Astrocyte of the spinal cord (primary cell): Measurements from ENCODE around the gene HCRT.

Source experiments
- DNase-seq: peaks from one replicate; pipeline ENCODE4 v3.0.0; 2011; ENCODE audit warnings: low read depth, low spot score
- H3K4me3 ChIP-seq: 2 replicates; pipeline ENCODE4 v1.5.1; 2011; ENCODE audit warnings: low read depth, mild to moderate bottlenecking, low read length, moderate library complexity
- in situ Hi-C: cut with HindIII; loops from 2 replicates; pipeline ENCODE4 v1.10.0; 2017; ENCODE audit warnings: low sequenced_read_pairs
- TF ChIP-seq, protein P1 (sequence below): IDR thresholded peaks from 2 replicates; pipeline ENCODE4 v1.5.1; 2012; ENCODE audit warnings: low read depth, mild to moderate bottlenecking, low read length, inconsistent platforms

HCRT gene, protein sequence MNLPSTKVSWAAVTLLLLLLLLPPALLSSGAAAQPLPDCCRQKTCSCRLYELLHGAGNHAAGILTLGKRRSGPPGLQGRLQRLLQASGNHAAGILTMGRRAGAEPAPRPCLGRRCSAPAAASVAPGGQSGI

DNA sequence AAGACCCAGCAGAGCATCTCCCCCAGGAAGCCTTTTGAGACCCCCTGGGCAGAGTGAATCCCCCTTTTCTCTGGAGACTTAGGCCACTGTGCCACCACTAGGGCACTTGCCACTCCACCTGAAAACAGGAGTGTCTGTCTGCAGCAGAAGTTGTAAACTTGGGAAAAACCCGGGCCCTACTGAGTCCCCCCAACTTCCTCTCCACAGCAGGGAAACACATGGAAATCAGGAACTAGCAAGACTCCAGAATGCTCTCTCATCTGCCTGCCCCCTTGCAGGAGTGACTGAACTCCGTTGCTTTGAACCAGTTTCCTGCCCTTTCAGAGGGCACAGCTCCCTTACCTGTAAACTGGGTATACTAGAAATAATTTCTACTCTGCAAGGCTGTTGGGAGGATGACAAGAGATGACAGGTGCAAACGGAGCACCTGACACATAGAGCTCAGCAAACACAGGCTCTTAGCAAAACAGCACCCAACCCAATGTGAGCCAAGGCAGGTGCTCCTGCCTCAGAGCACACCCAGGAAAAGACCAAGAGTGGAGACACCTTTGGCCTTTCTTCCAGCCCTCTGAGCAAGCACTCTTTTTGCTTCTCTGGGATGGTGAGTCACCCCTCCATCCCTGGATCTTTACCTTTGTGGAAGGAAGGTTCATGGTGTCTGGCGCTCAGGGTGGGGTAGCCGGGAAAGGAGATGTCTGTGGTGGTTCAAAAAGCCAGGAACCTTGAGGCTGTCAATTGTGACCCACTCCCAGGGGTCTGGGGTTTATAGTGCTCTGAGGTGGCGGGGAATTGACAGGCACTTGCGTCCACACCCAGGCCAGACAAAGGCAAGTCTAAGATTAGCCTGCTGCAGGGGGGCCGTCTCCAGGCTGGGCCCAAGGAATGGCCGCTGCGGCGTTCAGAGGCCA, at the start of gene HCRT:
Gene HCRT, minus strand, starts transcription at position 740 of the 908 bp plus-strand sequence. Its CDS starts 87 bp downstream, at position 653.
- TF ChIP-seq, protein P1, sequence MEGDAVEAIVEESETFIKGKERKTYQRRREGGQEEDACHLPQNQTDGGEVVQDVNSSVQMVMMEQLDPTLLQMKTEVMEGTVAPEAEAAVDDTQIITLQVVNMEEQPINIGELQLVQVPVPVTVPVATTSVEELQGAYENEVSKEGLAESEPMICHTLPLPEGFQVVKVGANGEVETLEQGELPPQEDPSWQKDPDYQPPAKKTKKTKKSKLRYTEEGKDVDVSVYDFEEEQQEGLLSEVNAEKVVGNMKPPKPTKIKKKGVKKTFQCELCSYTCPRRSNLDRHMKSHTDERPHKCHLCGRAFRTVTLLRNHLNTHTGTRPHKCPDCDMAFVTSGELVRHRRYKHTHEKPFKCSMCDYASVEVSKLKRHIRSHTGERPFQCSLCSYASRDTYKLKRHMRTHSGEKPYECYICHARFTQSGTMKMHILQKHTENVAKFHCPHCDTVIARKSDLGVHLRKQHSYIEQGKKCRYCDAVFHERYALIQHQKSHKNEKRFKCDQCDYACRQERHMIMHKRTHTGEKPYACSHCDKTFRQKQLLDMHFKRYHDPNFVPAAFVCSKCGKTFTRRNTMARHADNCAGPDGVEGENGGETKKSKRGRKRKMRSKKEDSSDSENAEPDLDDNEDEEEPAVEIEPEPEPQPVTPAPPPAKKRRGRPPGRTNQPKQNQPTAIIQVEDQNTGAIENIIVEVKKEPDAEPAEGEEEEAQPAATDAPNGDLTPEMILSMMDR = no peak
- peak within 1 kb of the TSS; percentile 18 for H3K4me3 ChIP-seq
- DNase-seq = no peak
- in situ Hi-C loops = no loop called here

DNA sequence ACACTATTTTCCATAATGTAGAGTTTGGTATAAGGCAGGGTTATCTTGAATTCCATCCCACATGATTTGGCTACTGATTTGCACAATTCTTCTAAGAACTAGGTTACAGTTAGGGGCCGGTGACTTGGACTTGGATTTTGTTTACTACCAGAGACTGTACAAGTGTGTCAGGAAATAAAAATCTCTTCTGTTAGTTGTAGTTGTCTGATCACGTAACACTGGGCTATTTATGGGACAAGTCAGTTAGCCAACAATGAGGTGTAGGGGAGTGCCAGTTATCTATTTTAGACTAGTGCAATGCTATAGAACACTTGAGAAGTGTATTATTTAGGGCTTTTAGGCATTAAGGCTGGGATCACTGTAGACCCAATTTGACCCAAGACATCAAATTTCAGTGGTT, 48.7 kb upstream of the HCRT start:
- TF ChIP-seq, protein P1 = no peak
- DNase-seq = no peak
- no peak overlapping the region for H3K4me3 ChIP-seq
- in situ Hi-C loops = no loop called here

DNA sequence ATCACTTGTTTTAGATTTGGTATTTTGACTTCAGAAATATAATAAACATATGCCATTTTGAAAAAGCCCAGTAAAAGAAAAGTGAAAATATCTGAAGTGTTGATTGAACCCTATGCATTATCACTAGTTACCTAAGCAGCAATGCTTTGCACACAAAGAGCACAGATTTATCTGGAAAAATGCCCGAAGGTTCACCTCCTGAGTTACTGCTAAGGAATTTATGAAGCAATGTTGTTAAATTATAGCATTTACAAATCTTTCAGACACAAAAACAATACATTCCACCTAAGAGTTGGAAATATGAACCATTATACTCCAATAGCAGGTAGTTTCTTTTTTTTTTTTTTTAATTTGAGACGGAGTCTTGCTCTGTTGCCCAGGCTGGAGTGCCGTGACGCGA, 47.9 kb upstream of the HCRT start:
- no peak for DNase-seq
- H3K4me3 ChIP-seq = no peak overlapping the region
- TF ChIP-seq, protein P1 = no peak
- in situ Hi-C loops = no loop called here

DNA sequence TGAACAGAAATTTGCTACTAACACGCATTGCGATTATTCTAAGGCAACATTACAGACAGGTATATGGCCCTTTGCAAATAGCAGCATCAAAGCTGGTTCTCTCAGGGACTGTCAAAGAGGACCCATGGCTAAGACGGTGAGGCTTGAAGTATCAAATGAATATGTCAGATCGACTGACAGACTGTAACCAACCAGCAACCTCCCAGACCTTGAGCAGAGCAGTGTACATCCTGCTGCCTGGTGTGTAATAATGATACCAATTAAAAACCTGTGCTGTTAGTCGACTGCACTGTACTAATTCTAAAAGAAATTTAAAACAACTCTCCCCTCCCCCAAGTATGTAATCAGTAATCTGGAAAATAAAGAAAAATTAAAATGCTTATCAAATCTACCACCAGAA, 45.0 kb upstream of the HCRT start:
- DNase-seq = no peak
- in situ Hi-C loops = no loop called here
- H3K4me3 ChIP-seq = no peak overlapping the region
- TF ChIP-seq, protein P1 = no peak

DNA sequence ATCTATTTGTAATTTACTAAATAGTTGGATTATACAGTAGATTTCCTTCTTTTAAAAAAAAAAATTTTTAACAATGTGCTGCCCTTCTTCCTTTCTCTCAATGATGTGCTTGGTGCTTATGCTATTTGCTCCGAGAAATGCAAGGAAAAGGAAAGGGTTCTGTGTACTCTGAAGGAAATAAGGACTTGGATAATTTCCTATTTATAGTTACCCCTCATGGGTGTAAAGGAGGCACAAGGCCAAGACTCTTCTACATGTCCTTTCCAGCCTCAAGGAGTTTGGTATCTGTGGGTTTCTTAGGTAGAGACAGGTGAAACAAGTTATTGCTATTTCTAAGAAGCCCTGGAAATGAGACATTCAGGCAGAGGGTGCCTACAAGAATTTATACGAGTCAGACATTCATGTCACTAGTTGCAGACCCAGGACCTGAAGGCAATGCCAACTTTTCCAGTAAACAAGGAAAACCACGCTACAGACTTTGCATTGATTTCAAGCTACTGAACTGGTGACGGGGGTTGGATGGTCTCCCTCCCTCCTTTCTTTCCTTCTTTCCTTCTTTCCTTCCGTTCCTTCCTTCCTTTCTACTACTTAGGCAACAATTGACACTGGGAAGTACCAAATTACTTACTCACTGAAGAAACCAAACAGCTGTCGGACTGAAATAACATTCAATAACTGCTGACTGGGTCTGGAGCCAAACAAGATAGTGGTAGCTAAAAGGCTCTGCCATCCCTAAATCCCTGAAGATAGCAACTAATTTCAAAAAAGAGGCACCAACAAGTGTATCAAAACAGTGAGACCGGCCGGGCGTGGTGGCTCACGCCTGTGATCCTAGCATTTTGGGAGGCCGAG, 42.8 kb upstream of the HCRT start:
- DNase-seq = no peak
- in situ Hi-C loops = no loop called here
- no peak overlapping the region for H3K4me3 ChIP-seq
- TF ChIP-seq, protein P1 = no peak

DNA sequence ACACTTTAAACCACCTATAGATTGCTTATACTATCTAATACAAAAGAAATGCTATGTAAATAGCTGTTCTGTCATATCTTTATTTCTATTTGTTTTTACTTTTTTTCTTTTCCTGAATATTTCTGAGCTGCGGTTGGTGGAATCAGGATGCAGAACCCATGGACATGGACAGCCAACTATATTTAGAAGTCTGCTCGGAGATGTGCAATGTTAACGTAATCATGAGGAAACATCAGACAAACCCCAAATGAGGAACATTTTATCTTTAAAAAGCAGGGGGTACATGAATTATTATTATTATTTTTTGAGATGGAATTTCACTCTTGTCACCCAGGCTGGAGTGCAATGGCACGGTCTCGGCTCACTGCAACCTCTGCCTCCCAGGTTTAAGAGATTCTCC, 40.4 kb upstream of the HCRT start:
- TF ChIP-seq, protein P1 = no peak
- no peak overlapping the region for H3K4me3 ChIP-seq
- no peak for DNase-seq
- in situ Hi-C loops = no loop called here
